HG02571 (cell line): Measurements from ENCODE around the gene SERPINB12.
A peak's percentile ranks its signal among the peaks of the same experiment; 100 is the strongest.

ENCODE experiments used
- ATAC-seq: cut with Tn5 transposase; IDR thresholded peaks from one replicate; pipeline ENCODE4 v1.9.1; 2021; ENCODE audit warnings: mild to moderate bottlenecking, moderate library complexity; ENCODE audit not compliant: unreplicated experiment

Gene SERPINB12

GRCh38 chr18:63592471-63592870 is 50.3 kb downstream of the SERPINB12 start:
- no peak for ATAC-seq

DNA sequence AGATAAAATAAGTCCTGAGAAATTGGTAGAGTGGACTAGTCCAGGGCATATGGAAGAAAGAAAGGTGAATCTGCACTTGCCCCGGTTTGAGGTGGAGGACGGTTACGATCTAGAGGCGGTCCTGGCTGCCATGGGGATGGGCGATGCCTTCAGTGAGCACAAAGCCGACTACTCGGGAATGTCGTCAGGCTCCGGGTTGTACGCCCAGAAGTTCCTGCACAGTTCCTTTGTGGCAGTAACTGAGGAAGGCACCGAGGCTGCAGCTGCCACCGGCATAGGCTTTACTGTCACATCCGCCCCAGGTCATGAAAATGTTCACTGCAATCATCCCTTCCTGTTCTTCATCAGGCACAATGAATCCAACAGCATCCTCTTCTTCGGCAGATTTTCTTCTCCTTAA is 54.8 kb downstream of the SERPINB12 start:
- no peak for ATAC-seq

DNA sequence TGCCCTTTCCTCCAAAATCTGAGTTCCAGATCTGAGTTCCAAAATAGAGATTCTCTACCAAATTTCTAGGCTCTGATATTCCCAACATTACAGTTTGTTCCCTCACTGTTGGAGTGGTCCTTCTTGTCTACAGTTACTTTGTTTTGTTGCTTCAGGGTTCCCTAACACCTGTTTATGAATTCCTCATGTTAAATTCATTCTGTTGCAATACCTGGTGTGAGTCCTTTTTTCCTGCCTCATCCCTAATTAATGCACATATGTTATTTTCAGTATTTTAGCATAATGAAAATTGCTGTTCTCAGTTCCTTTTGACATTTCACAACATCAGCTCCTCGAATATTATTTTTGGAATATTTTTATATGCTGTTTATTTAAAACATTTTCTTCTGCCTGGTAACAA is 61.2 kb downstream of the SERPINB12 start:
- ATAC-seq, result no peak

DNA sequence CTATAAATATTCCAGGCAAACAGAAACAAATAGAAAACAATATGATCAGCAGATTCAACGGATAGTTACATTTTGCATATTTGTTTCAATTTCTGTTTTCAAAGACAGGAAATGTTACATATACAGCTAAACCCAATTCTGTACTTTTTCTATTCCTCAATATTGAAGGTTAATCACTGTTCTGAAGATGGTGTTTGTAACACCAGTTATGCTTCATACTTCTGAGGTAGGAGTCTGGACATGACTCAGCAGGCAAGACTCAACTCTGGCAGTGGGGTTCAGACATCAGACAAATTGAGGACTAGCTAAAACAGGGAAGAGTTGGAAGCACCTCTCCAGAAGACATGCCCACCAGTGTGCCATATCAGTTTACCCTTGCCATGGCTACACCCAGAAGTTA is 61.6 kb downstream of the SERPINB12 start:
- ATAC-seq, result peak; percentile 91

DNA sequence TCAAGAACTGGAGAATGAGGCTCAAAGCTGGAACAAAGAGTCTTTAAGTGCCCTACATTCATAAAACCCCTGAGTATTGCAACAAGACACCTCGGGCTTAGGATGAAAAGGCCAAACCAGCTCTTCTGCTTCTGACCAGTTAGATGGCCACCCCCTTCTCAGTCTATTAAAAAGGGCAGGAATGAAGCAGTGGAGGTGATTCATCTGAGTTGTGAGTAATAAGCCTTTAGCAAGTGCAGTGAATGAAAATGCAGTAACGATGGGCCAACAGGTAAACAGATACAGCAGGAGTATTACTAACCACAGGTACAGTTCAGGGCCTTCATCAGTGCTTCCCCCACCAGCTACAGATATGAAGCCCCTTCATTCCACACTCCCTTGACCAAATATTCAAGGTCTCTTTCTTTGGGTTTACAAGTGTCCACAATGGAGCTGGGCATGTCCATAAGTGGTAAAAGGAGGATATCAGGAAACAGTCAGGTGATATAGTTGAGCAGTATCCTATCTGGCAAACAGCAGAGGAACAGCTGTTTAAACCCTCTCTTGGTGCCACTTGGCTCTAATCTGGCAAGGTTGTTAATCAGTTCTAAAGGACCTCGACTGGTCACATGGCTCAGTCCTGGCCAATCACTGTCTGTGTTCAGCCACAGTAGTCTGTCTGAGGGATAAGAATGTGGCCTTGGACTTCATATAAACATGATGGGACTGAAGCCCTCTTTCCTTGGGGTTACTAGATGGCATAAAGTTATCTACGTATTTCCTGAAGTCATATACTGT is 62.8 kb downstream of the SERPINB12 start:
- ATAC-seq, result no peak

GRCh38 chr18:63606526-63606925 is 64.4 kb downstream of the SERPINB12 start:
- no peak for ATAC-seq

- ATAC-seq, result no peak
Observed at GRCh38 chr18:63613420-63613819, 71.3 kb downstream of the SERPINB12 start.

DNA sequence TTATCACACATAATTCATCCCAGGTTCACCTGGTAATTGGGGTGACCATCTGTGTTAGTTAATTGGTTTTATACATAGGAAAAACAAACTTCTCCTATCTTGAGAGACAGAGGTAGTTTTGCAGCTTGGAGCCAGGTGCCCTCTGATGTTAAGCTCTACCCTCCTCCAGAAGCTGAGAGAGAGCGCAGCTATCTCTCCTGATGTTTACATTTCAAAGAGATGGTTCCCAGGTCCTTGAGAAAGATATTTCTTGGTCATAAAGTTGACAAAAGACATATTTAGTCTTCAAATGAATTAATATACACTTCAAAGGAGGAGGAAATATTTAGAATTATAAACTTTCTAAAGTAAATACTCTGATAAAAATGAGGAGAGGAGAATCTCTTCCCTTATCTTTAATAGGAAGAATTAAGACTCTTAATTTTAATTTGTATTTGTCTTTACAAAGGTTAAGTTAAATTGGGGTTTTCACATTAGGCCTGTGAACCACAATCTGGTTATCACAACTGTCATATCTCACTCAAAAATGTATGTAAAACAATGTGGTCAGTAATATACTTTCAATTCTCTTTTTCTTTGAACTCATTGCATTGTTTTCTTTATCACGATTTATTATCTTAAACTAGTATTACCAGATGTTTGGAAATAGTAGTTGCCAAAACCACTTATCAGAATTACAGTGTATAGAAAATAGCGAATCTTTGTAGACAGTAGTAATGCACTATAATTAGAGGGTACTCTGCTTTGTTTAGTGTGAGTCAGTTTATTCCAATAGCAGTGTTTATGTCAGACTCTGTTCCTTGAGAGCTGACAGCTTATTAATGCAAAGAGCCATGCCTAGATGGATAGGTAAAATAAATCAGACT is 75.1 kb downstream of the SERPINB12 start:
- ATAC-seq, result peak; percentile 69

GRCh38 chr18:63617915-63618234 is 75.7 kb downstream of the SERPINB12 start:
- ATAC-seq, result no peak
